Ovary (tissue), 9 donors: ENCODE results near the gene PNMA8A. TPM values are rescaled to one million over a fixed set of nuclear protein-coding genes. Genes with fewer than 3 reads are reported as not detected.
A peak's percentile ranks its signal among the peaks of the same experiment; 100 is the strongest.

Experiments
- DNase-seq, 5 donors: peaks; one replicate each; pipeline ENCODE4 v3.0.0-alpha.2; 2019 to 2020
- H3K27ac ChIP-seq, 2 donors: fragments of 200-600 bp; one replicate each; pipeline versions ENCODE4 v1.5.1 to v1.8.0; 2019 to 2022
- H3K27me3 ChIP-seq: fragments of 200-600 bp; one replicate; pipeline ENCODE4 v1.8.0; 2022
- H3K36me3 ChIP-seq: fragments of 200-600 bp; sonication (generic); one replicate; pipeline ENCODE4 v1.5.1; 2019
- H3K4me1 ChIP-seq: one replicate; pipeline ENCODE4 v1.8.1; 2013; ENCODE audit warnings: mild to moderate bottlenecking, moderate library complexity; ENCODE audit not compliant: insufficient read depth
- H3K4me3 ChIP-seq: fragments of 200-600 bp; sonication (generic); one replicate; pipeline ENCODE4 v1.5.1; 2017
- H3K9me3 ChIP-seq, 2 donors: fragments of 200-600 bp in 1 of 2; sonication (generic) in 1 of 2; one replicate each; pipeline versions ENCODE4 v1.5.1 to v1.8.1; 2013 to 2019; ENCODE audit warnings: mild to moderate bottlenecking in 1 of 2, moderate library complexity in 1 of 2
- EP300 ChIP-seq: sonication (generic); formaldehyde crosslinking; IDR thresholded peaks from one replicate; pipeline ENCODE4 v1.6.1; 2017; ENCODE audit warnings: antibody characterized with exemption
- POLR2A ChIP-seq: fragments of 450-650 bp; IDR thresholded peaks from one replicate; pipeline ENCODE4 v1.6.1; 2017; ENCODE audit warnings: antibody characterized with exemption, mild to moderate bottlenecking, moderate library complexity
- WGBS, 3 donors: extraction: QIAGEN DNeasy Blood & Tissue Kit in 1 of 3; methylation state at CpG; one replicate each; pipeline versions ENCODE4 v1.1.5 to v1.1.7; 2013 to 2017; 5-methylcytosine and 5-hydroxymethylcytosine counted together
- intact Hi-C, 4 donors: fragments of 100-400 bp; cut with DNase I; formaldehyde crosslinking; loops; one replicate each; pipeline versions ENCODE4 v1.11.0 to v1.15.1; 2022 to 2023
- polyA plus RNA-seq, 2 donors: library from polyadenylated mRNA; stranded (reverse); fragments of 200-250 nt in 1 of 2; fragments of 350-450 nt in 1 of 2; fragmentation: Illumina TruSeq in 1 of 2; extraction: RNeasy Lipid Tissue Mini Kit (QIAGEN cat#74804) in 1 of 2; gene quantifications; one replicate each; pipeline ENCODE4 v1.2.3, GENCODE V29; 2013 to 2014
- total RNA-seq, 7 donors: library from RNA; depleted of rRNA in 2 of 7; stranded (reverse); fragments of >200 nt in 2 of 7; fragmentation: NEBNext Ultra II Directional in 3 of 7; extraction: Animal tissue kit (Norgen Biotek cat#: 25700) in 3 of 7; gene quantifications; one replicate each; pipeline versions ENCODE4 v1.1.0 to v1.2.4, GENCODE V29; 2016 to 2023
- TF ChIP-seq, protein P1 (sequence below), 3 donors: fragments of 450-650 bp in 2 of 3; fragments of 200-600 bp in 1 of 3; IDR thresholded peaks; one replicate each; pipeline versions ENCODE4 v1.5.1 to v1.8.0; 2016 to 2022; ENCODE audit warnings: antibody characterized with exemption in 3 of 3, mild to moderate bottlenecking in 1 of 3
- donor health status: DM: no; HTN: no; CAD: no; lungs with moderate emphysema.
- donor health status: DM: no; HTN: no; CAD: no.
- donor health status: Bipolar disorder and iron deficiency.
- donor health status: DM: yes; HTN: yes; CAD: no.
- donor health status: DM: no; HTN: no; CAD: no.
- donor health status: DM: yes; HTN: yes; CAD: no.

The PNMA8A gene
- total and polyA plus RNA-seq, 9 donors, result 8.8 to 35.3 (median 32.4) TPM

DNA sequence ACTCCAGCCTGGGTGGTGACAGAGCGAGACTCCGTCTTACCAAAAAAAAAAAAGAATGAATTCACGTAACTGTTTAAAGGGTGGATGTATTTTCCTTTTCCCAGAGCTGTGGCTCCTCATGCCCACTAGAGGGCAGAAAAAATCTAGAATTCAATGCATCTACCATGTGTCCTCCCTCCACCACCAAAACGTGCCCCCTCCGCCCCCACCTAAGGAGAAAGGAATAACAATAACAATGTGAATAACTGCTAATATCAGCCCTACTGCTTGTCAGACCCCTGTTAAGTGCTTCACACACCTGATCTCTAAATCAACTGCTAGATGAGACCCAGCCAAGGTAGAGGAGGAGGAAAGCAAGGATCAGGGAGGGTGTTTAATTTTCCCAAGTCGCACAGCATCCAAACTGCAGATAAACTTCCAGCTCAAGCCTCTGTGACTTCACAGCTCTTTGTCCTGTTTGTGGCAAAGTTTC is 44.6 kb upstream of the PNMA8A start:
- H3K36me3 ChIP-seq, result no peaks in the 10 kb centered on the region
- WGBS, 3 donors, result 12 to 16% (median 15%) methylated on average over 6 of the region's 6 CpGs
- intact Hi-C loops, result loop anchor here in 2 of 4 donors (2.0 to 10.0 kb wide), 2 partner anchors 237 to 241 kb away; no protein-coding TSS in a partner anchor

DNA sequence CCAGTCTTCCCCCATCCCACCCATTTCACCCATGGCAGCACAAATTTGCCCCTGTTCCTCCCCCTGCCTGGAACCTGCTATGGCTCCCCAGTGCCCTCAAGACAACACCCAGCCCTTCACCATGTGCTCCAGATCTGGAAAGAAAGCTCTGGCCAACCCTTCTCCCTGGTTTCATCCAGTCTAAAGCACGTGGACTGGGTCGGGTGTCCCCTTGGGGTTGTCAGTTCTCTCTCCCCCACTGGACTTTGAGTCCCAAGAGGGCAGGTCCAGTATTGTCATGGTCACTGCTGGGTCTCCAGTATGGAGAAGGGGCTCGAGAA is 43.9 kb upstream of the PNMA8A start:
- peaks cover 0 to 6% of the 10 kb centered on the region in 2 donors for H3K9me3 ChIP-seq
- no peak overlapping the region for H3K27ac ChIP-seq
- DNase-seq, result no peak
- H3K4me3 ChIP-seq, result no peak overlapping the region
- TF ChIP-seq POLR2A (no peak), EP300 (no peak)
- TF ChIP-seq, protein P1, sequence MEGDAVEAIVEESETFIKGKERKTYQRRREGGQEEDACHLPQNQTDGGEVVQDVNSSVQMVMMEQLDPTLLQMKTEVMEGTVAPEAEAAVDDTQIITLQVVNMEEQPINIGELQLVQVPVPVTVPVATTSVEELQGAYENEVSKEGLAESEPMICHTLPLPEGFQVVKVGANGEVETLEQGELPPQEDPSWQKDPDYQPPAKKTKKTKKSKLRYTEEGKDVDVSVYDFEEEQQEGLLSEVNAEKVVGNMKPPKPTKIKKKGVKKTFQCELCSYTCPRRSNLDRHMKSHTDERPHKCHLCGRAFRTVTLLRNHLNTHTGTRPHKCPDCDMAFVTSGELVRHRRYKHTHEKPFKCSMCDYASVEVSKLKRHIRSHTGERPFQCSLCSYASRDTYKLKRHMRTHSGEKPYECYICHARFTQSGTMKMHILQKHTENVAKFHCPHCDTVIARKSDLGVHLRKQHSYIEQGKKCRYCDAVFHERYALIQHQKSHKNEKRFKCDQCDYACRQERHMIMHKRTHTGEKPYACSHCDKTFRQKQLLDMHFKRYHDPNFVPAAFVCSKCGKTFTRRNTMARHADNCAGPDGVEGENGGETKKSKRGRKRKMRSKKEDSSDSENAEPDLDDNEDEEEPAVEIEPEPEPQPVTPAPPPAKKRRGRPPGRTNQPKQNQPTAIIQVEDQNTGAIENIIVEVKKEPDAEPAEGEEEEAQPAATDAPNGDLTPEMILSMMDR (IDR thresholded peaks at IDR 0.05), result no peak
- H3K4me1 ChIP-seq, result peaks cover 2% of the 10 kb centered on the region
- intact Hi-C loops, result loop anchor here in 2 of 4 donors (2.0 to 10.0 kb wide), 2 partner anchors 236 to 240 kb away; no protein-coding TSS in a partner anchor
- H3K27me3 ChIP-seq, result no peaks in the 10 kb centered on the region
- no peaks in the 10 kb centered on the region for H3K36me3 ChIP-seq
- 60 to 82% (median 72%) methylated on average over 3 of the region's 3 CpGs for WGBS, 3 donors

More for the DNA sequence above, 44.6 kb upstream of the PNMA8A start:
- H3K27me3 ChIP-seq, result no peaks in the 10 kb centered on the region
- no peak overlapping the region for H3K27ac ChIP-seq
- H3K4me1 ChIP-seq, result peaks cover 2% of the 10 kb centered on the region
- DNase-seq, result no peak
- peaks cover 0 to 6% of the 10 kb centered on the region in 2 donors for H3K9me3 ChIP-seq
- no peak overlapping the region for H3K4me3 ChIP-seq
- TF ChIP-seq POLR2A (no peak), EP300 (no peak)
- TF ChIP-seq, protein P1 (IDR thresholded peaks at IDR 0.05), result peak in 2 of 3 donors; percentile 22 to 25

DNA sequence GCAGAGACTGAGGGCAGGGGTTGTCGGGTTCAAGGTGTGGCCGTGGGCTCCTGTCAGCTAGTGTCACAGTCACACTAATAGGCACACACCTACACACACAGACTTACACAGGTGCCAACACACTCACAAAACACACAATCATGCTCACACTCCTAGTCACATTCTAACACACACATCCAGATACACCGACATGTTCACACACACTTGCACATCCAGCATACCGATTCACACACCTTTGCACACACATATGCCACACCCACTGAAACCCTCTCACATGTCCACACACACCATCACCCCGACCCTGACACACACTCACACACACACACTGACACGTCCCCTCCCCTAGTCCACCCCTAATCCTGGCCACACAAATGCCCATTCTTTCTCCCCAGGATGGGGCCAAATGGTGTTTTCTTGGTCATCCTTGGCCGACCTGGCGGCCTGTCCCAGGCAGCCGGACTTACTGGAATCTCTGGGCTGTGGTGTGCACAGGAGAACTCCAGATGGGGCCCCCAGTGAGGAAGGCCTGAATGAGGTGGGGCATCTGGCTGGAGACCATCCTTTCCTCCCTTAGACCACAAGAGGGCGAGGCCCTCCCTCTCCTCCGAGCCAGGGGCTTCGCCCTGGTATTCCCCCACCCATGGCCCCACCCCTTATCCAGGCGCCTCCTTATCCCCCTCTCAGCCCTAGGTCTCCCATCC is 43.4 kb upstream of the PNMA8A start:
- no peak for DNase-seq
- H3K27ac ChIP-seq, result no peak overlapping the region
- H3K4me1 ChIP-seq, result peaks cover 2% of the 10 kb centered on the region
- intact Hi-C loops, result loop anchor here in 3 of 4 donors (2.0 to 10.0 kb wide), 3 partner anchors 232 to 240 kb away; no protein-coding TSS in a partner anchor
- no peaks in the 10 kb centered on the region for H3K36me3 ChIP-seq
- no peak for TF ChIP-seq EP300
- TF ChIP-seq, protein P1 (IDR thresholded peaks at IDR 0.05), result no peak
- TF ChIP-seq POLR2A, result no peak
- H3K4me3 ChIP-seq, result no peak overlapping the region
- no peaks in the 10 kb centered on the region for H3K27me3 ChIP-seq
- peaks cover 0 to 6% of the 10 kb centered on the region in 2 donors for H3K9me3 ChIP-seq
- WGBS, 3 donors, result 67 to 70% (median 69%) methylated on average over 13 of the region's 13 CpGs

DNA sequence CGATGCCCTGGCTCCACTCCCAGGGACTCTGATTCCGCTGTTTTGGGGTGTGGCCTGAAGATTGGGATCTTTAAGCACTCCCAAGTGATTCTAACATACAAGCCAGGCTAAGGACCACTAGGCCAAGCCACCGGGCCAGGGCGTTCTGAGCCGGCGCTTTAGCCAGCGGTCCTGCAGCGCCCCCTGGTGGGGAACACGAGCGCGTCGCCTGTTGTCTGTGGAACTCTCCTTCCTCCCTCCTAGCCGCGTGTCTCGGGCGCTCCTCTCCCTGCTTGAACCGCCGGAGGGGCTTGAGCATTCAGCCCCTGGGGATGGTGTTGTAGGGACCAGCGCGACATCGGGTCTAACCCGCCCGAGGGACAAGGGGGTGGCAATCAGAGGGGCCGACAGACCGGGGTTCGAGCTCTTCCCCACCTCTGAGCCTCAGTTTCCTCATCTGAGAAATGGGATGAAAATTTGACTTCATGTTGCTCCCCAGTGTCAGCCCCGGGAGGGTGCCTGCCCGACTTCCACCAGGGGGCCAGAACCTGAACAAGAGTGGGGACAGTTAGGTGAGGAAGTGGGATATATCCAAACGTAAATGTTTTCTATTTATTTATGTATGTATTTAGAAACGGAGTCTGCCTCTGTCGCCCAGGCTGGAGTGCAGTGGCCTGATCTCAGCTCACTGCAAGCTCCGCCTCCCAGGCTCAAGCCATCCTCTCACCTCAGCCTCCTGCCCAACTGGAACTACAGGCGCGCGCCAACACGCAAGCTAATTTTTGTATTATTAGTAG is 42.3 kb upstream of the PNMA8A start:
- intact Hi-C loops, result loop anchor here in 3 of 4 donors (2.0 to 10.0 kb wide), 3 partner anchors 231 to 239 kb away; no protein-coding TSS in a partner anchor
- WGBS, 3 donors, result 22 to 42% (median 23%) methylated on average over 21 to 36 of the region's 36 CpGs
- peaks cover 2% of the 10 kb centered on the region for H3K4me1 ChIP-seq
- H3K36me3 ChIP-seq, result no peaks in the 10 kb centered on the region
- peaks cover 0 to 6% of the 10 kb centered on the region in 2 donors for H3K9me3 ChIP-seq
- H3K27ac ChIP-seq, result no peak overlapping the region
- peak; percentile 75 to 90 (median 89) for DNase-seq
- H3K27me3 ChIP-seq, result no peaks in the 10 kb centered on the region
- H3K4me3 ChIP-seq, result no peak overlapping the region
- TF ChIP-seq, protein P1 (IDR thresholded peaks at IDR 0.05), result peak; percentile 95 to 97 (median 96)
- TF ChIP-seq POLR2A, result no peak
